Upper lobe of left lung (tissue), 6 donors: ENCODE measurements around the gene SFMBT1. TPM values are rescaled to one million over a fixed set of nuclear protein-coding genes. Genes with fewer than 3 reads are reported as not detected.

ENCODE experiments used
- ATAC-seq, 2 donors: fragments of 200-7000 bp; cut with Tn5 transposase; one replicate each; pipeline ENCODE4 v1.9.1; 2022; ENCODE audit warnings: mild to moderate bottlenecking in 2 of 2, moderate library complexity in 2 of 2; ENCODE audit not compliant: low FRiP score in 2 of 2
- DNase-seq, 2 donors: peaks; one replicate each; pipeline ENCODE4 v3.0.0-alpha.2; 2019 to 2020
- H3K27ac ChIP-seq, 4 donors: fragments of 200-600 bp; sonication (generic); one replicate each; pipeline ENCODE4 v1.5.1; 2016 to 2019
- H3K27me3 ChIP-seq, 4 donors: fragments of 200-600 bp; sonication (generic); one replicate each; pipeline ENCODE4 v1.5.1; 2017 to 2019
- H3K36me3 ChIP-seq, 4 donors: fragments of 200-600 bp; sonication (generic); one replicate each; pipeline ENCODE4 v1.5.1; 2016 to 2019
- H3K4me1 ChIP-seq, 4 donors: fragments of 200-600 bp; sonication (generic); one replicate each; pipeline ENCODE4 v1.5.1; 2018 to 2019
- H3K4me3 ChIP-seq, 4 donors: fragments of 200-600 bp; sonication (generic); one replicate each; pipeline ENCODE4 v1.5.1; 2017 to 2019; ENCODE audit warnings: mild to moderate bottlenecking in 2 of 4, moderate library complexity in 1 of 4
- H3K9me3 ChIP-seq, 4 donors: fragments of 200-600 bp; sonication (generic); one replicate each; pipeline ENCODE4 v1.5.1; 2018 to 2019
- EP300 ChIP-seq, 4 donors: sonication (generic); formaldehyde crosslinking; IDR thresholded peaks; one replicate each; pipeline ENCODE4 v1.5.1; 2017; ENCODE audit warnings: antibody characterized with exemption in 4 of 4, control low read depth in 2 of 4
- POLR2A ChIP-seq, 4 donors: fragments of 450-650 bp; IDR thresholded peaks; one replicate each; pipeline ENCODE4 v1.5.1; 2016 to 2017; ENCODE audit warnings: antibody characterized with exemption in 4 of 4, mild to moderate bottlenecking in 2 of 4
- POLR2AphosphoS5 ChIP-seq, 2 donors: sonication (generic); formaldehyde crosslinking; IDR thresholded peaks; one replicate each; pipeline ENCODE4 v1.5.1; 2017; ENCODE audit warnings: antibody characterized with exemption in 2 of 2
- WGBS, 2 donors: methylation state at CpG; one replicate each; pipeline ENCODE4 v1.1.5; 2017 to 2018; 5-methylcytosine and 5-hydroxymethylcytosine counted together
- total RNA-seq, 6 donors: library from RNA; depleted of rRNA in 4 of 6; stranded (reverse); fragments of >200 nt in 4 of 6; gene quantifications; one replicate each; pipeline versions ENCODE4 v1.1.0 to v1.2.1, GENCODE V29; 2016 to 2021
- TF ChIP-seq, protein P1 (sequence below), 6 experiments: fragments of 450-650 bp in 4 of 6; fragments of 200-600 bp in 2 of 6; sonication (generic) in 2 of 6; IDR thresholded peaks; one replicate each; pipeline ENCODE4 v1.5.1; 2016 to 2019; ENCODE audit warnings: antibody characterized with exemption in 6 of 6
- donor health status: DM: no; HTN: no; CAD: no; lungs with moderate emphysema.
- donor health status: DM: no; HTN: yes; CAD: no; lungs with severe emphysema.

The SFMBT1 gene
- total RNA-seq, 6 donors from 2014 or later: 12.8 to 69.9 (median 32.9) TPM

DNA sequence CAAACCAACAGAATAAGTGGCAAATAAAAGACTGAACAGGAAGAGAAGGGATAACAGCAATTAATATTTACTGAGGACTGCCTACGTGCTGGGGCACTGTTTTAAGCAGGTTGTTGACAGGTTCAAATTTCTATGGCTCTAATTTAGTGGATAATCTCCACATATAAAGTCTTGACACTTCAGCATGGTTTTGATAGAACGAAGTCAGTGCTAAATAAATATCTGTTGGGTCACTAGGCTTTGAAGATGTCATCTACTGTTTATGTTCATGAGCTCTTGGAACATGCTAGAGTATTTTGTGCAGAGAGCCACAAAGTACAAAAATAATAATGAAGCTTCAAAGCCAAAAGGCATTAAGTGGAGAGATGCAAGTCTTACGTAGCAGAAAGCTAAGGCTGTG, 74.0 kb downstream of the SFMBT1 start:
- Histone ChIP-seq H3K27me3 (no peaks in the 10 kb centered on the region), H3K4me3 (no peak overlapping the region), H3K4me1 (no peaks in the 10 kb centered on the region), H3K9me3 (no peaks in the 10 kb centered on the region), H3K27ac (no peak overlapping the region), H3K36me3 (no peaks in the 10 kb centered on the region)
- TF ChIP-seq EP300 (IDR thresholded peaks at IDR 0.05) (no peak), POLR2AphosphoS5 (IDR thresholded peaks at IDR 0.05) (no peak), POLR2A (IDR thresholded peaks at IDR 0.05) (no peak)
- TF ChIP-seq, protein P1, sequence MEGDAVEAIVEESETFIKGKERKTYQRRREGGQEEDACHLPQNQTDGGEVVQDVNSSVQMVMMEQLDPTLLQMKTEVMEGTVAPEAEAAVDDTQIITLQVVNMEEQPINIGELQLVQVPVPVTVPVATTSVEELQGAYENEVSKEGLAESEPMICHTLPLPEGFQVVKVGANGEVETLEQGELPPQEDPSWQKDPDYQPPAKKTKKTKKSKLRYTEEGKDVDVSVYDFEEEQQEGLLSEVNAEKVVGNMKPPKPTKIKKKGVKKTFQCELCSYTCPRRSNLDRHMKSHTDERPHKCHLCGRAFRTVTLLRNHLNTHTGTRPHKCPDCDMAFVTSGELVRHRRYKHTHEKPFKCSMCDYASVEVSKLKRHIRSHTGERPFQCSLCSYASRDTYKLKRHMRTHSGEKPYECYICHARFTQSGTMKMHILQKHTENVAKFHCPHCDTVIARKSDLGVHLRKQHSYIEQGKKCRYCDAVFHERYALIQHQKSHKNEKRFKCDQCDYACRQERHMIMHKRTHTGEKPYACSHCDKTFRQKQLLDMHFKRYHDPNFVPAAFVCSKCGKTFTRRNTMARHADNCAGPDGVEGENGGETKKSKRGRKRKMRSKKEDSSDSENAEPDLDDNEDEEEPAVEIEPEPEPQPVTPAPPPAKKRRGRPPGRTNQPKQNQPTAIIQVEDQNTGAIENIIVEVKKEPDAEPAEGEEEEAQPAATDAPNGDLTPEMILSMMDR (IDR thresholded peaks at IDR 0.05): no peak
- DNase-seq (no peak), ATAC-seq (no peak)
- 76 to 85% methylated on average over 3 of the region's 3 CpGs for WGBS, 2 donors

DNA sequence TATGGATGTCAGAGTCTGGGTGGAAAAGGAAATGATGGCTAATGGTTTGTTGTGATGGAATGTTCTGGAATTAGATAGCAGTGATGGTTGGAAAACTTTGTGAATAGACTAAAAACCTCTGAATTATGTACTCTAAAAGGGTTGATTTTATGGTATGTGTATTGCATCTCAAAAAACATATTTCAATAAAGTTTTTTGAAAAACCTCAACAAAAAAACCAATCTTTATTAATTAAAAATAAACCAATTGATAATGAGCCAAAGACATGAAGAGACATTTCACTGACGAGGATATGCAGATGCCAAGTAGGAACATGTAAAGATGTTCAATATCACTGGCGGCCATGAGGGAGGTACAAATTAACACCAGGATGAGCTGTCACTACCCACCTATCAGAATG, 78.5 kb downstream of the SFMBT1 start:
- H3K9me3 ChIP-seq: no peaks in the 10 kb centered on the region
- no peaks in the 10 kb centered on the region for H3K4me1 ChIP-seq
- H3K27me3 ChIP-seq: no peaks in the 10 kb centered on the region
- TF ChIP-seq, protein P1 (IDR thresholded peaks at IDR 0.05): no peak
- TF ChIP-seq EP300 (IDR thresholded peaks at IDR 0.05) (no peak), POLR2A (IDR thresholded peaks at IDR 0.05) (no peak), POLR2AphosphoS5 (IDR thresholded peaks at IDR 0.05) (no peak)
- 94 to 100% methylated on average over 2 of the region's 2 CpGs for WGBS, 2 donors
- H3K36me3 ChIP-seq: no peaks in the 10 kb centered on the region
- H3K4me3 ChIP-seq: no peak overlapping the region
- no peak overlapping the region for H3K27ac ChIP-seq
- DNase-seq (no peak), ATAC-seq (no peak)

- ATAC-seq (no peak), DNase-seq (no peak)
- WGBS, 2 donors: 93 to 95% methylated on average over 2 of the region's 2 CpGs
- Histone ChIP-seq H3K27me3 (no peaks in the 10 kb centered on the region), H3K9me3 (no peaks in the 10 kb centered on the region), H3K4me1 (no peaks in the 10 kb centered on the region), H3K36me3 (no peaks in the 10 kb centered on the region), H3K27ac (no peak overlapping the region), H3K4me3 (no peak overlapping the region)
- no peak for TF ChIP-seq POLR2A (IDR thresholded peaks at IDR 0.05)
- TF ChIP-seq, protein P1 (IDR thresholded peaks at IDR 0.05): no peak
- TF ChIP-seq EP300 (IDR thresholded peaks at IDR 0.05): no peak
- TF ChIP-seq POLR2AphosphoS5 (IDR thresholded peaks at IDR 0.05): no peak
Measured at GRCh38 chr3:52962160-52962559, 83.7 kb downstream of the SFMBT1 start.

- no peak for ATAC-seq
- Histone ChIP-seq H3K27me3 (no peaks in the 10 kb centered on the region), H3K27ac (no peak overlapping the region), H3K9me3 (no peaks in the 10 kb centered on the region), H3K4me3 (no peak overlapping the region), H3K36me3 (no peaks in the 10 kb centered on the region), H3K4me1 (no peaks in the 10 kb centered on the region)
- TF ChIP-seq, protein P1 (IDR thresholded peaks at IDR 0.05): no peak
- TF ChIP-seq EP300 (IDR thresholded peaks at IDR 0.05): no peak
- TF ChIP-seq POLR2AphosphoS5 (IDR thresholded peaks at IDR 0.05): no peak
- TF ChIP-seq POLR2A (IDR thresholded peaks at IDR 0.05): no peak
- no peak for DNase-seq
- 94 to 98% methylated on average over 2 of the region's 2 CpGs for WGBS, 2 donors
Measured at GRCh38 chr3:52959773-52960172, 86.1 kb downstream of the SFMBT1 start.

DNA sequence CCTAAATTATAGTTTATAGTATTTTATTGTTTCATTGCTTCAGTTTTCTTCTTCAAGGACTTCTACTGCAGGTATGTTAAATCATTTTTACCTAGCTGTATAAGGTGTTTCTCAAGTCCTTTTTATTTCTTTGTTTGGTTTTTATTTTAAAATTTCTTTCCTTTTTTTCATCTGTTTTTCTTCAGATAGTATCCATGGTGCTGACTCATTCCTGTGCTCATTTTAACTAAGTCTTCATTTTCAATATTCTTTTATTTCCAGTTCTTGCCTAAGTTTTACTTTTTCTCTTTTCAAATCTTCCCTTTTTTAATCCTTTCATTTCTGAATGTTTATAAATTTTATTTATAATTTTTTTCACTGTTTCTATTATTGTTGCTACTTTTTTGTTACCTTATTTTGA, 106.3 kb downstream of the SFMBT1 start:
- H3K9me3 ChIP-seq: no peaks in the 10 kb centered on the region
- no peak overlapping the region for H3K4me3 ChIP-seq
- peaks cover 0 to 3% (median 1%) of the 10 kb centered on the region in 4 donors for H3K36me3 ChIP-seq
- no peak for TF ChIP-seq EP300 (IDR thresholded peaks at IDR 0.05)
- no peak for TF ChIP-seq POLR2A (IDR thresholded peaks at IDR 0.05)
- TF ChIP-seq POLR2AphosphoS5 (IDR thresholded peaks at IDR 0.05): no peak
- TF ChIP-seq, protein P1 (IDR thresholded peaks at IDR 0.05): no peak
- ATAC-seq (no peak), DNase-seq (no peak)
- no peaks in the 10 kb centered on the region for H3K27me3 ChIP-seq
- no peak overlapping the region for H3K27ac ChIP-seq
- H3K4me1 ChIP-seq: no peaks in the 10 kb centered on the region
